Measurements from ENCODE around the gene ZNF184. TPM values are rescaled to one million over a fixed set of nuclear protein-coding genes. Genes with fewer than 3 reads are reported as not detected.

The ZNF184 gene
- total RNA-seq (10 to 100 TPM; 18.9 to 21.5 TPM), polyA plus RNA-seq (ENCODE audit: insufficient read length in 2 of 2) (10 to 100 TPM; 10.1 to 13.9 TPM)
- long read RNA-seq, donor 1, partial matches to known transcripts = 0 of 5 reads
- long read RNA-seq, donor 1, other reads (novel, unspliced or antisense) = 5 of 5 reads
- long read RNA-seq, donor 2 = 0 reads
- long read RNA-seq, donor 3 = 0 reads
- long read RNA-seq, donor 4, partial matches to known transcripts = 0 of 2 reads
- long read RNA-seq, donor 4, other reads (novel, unspliced or antisense) = 0 of 2 reads

DNA sequence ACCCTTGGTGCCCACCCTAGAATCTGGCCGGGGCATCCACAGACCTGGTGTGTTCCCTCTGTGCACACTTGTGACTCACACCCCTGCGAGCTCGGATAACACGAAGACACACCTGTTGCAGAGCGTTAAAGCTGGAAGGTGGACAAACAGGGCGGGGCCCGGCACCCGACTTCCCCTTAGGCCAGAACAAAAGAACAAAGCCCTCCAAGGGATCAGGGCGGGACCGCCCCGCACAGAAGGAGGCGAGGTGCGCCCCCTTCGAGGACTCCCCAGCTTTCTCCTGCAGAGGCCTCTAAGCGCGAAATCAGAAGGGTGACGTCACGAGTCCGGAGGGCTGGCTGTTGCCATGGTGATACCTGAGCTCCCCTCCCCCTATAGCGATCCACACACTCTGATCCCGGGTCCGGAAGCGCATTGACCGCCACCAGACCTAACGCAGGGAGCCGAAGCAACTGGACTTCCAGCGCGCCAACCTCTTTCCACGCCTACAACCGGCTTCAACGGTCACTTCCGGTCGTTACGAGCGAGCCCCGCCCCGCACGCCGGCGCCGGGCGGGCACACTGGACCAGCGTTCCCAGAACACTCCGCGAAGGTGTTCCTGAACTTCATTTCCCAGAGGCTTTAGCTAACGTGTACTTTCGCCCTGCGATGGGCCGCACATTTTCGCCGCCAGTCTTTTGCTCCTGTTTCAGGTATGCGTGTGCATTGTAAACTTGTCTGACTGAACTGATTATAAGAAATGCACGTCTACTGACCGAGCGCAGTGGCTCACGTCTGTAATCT lies at the start of gene ZNF184:
ZNF184 (minus strand) TSS at position 489 of the 784 bp plus-strand sequence. CDS start 811 bp downstream, outside the sequence.
- peak within 1 kb of the TSS; percentile 94 for H3K4me3 ChIP-seq (ENCODE audit: low read depth, low read length)
- peak; percentile 91 to 99 (median 94) for DNase-seq (ENCODE audit: low read depth in 4 of 6, low spot score in 6 of 6)
- H3K27ac ChIP-seq (ENCODE audit: low read depth, low read length) = peak within 1 kb of the TSS; percentile 92
- WGBS (ENCODE audit: insufficient coverage) = 0% methylated on average over 52 of the region's 56 CpGs
- no peaks in the 10 kb centered on the region for H3K27me3 ChIP-seq (ENCODE audit: control insufficient read depth, insufficient read depth, low read length)
- no peaks in the 10 kb centered on the region for H3K36me3 ChIP-seq (ENCODE audit: control insufficient read depth, insufficient read depth, low read length)
- no peaks in the 10 kb centered on the region for H3K9me3 ChIP-seq (ENCODE audit: control insufficient read depth, insufficient read depth, low read length)
- no peaks in the 10 kb centered on the region for H3K4me1 ChIP-seq (ENCODE audit: control insufficient read depth, insufficient read depth, low read length)

DNA sequence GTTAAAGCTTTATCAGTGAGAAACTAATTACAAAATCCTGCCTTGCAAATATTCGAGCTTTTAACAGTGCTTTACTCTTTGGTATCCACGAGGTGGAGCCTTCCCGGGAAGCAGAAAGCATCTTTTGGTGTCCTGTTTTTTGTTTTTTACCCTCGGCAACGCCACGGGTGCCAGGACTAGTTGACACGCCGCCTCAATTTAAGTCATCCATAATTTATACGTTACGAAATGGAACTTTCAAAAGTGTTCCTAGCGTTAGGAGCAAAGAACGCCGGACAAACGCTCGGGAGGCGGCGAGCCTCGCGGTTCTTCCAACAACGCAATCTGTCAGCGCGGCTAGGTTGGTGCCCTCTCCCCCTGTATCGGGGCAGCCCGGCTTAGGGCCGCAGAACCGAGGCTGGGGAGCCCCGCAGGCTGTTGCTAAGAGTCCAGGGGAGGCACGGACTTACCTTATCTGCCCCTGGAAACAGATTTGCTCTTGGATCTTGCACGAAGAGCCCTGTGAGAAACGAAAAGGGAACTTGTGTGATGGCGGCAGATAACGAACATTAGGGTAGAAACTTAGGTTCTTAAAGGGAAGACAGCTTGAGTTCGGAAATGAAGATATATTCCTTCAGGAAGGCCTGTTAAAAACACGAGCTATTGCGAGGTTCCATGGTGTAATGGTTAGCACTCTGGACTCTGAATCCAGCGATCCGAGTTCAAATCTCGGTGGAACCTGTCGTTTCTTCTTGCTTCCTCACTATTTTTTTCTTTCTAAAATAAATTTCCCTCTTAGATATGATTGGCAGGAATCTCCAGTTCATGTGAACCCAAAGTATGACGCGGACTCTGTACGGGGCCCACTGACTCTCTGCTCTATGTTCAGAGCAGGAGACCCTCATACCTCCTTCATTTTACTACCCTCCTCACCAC lies 46.2 kb upstream of the ZNF184 start:
- 2% methylated on average over 41 of the region's 42 CpGs for WGBS (ENCODE audit: insufficient coverage)
- DNase-seq (ENCODE audit: low read depth in 4 of 6, low spot score in 6 of 6) = peak; percentile 62 to 95 (median 76)
- peak overlapping the region; percentile 89 for H3K27ac ChIP-seq (ENCODE audit: low read depth, low read length)
- H3K4me1 ChIP-seq (ENCODE audit: control insufficient read depth, insufficient read depth, low read length) = peaks cover 3% of the 10 kb centered on the region
- no peaks in the 10 kb centered on the region for H3K9me3 ChIP-seq (ENCODE audit: control insufficient read depth, insufficient read depth, low read length)
- H3K27me3 ChIP-seq (ENCODE audit: control insufficient read depth, insufficient read depth, low read length) = peaks cover 20% of the 10 kb centered on the region
- H3K36me3 ChIP-seq (ENCODE audit: control insufficient read depth, insufficient read depth, low read length) = no peaks in the 10 kb centered on the region
- H3K4me3 ChIP-seq (ENCODE audit: low read depth, low read length) = peak overlapping the region; percentile 87

DNA sequence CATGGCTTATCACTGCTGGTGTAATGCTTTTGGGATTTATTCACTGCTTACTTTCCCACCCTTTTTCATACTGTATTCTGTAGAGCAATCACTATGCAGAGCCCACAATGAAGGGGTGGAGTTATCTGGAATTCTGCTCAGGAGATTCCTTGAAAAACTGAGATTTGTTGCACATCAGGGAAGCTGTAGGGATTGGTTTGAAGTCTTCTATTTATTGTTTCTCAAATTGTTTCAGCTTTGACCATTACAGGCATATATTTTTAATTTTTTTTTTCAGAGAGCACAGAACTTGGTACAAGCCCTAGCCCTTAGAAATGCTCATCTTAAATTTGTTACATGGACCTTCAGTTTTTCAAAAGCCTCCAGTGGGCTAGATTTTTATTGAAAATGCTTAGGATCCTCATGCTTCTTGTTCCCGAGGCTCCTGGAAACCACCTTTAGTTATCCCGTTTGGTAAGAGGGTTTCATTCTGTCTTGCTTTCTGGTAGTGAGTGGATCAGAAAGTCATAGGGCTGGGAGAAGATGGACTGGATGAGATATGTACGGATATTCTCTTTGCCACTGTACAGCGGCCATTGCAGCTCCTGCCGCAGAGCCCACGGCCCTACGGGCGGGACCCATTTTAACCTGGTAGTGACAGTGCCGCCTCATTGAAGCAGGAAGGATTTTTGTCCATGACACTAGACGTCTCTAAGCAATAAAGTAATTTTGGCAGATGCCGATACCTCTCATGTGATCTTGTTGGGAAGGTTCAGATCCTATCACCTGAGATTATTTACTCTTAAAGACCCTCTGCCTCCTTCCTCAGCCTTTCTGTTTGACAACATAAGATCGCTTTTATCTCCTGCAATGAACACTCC lies 45.3 kb upstream of the ZNF184 start:
- Histone ChIP-seq H3K9me3 (ENCODE audit: control insufficient read depth, insufficient read depth, low read length) (no peaks in the 10 kb centered on the region), H3K27me3 (ENCODE audit: control insufficient read depth, insufficient read depth, low read length) (peaks cover 30% of the 10 kb centered on the region), H3K36me3 (ENCODE audit: control insufficient read depth, insufficient read depth, low read length) (no peaks in the 10 kb centered on the region), H3K4me1 (ENCODE audit: control insufficient read depth, insufficient read depth, low read length) (peaks cover 3% of the 10 kb centered on the region), H3K4me3 (ENCODE audit: low read depth, low read length) (peak overlapping the region; percentile 87), H3K27ac (ENCODE audit: low read depth, low read length) (no peak overlapping the region)
- DNase-seq (ENCODE audit: low read depth in 4 of 6, low spot score in 6 of 6) = peak in 1 of 6 donors; percentile 50
- WGBS (ENCODE audit: insufficient coverage) = 46% methylated on average over 10 of the region's 12 CpGs

DNA sequence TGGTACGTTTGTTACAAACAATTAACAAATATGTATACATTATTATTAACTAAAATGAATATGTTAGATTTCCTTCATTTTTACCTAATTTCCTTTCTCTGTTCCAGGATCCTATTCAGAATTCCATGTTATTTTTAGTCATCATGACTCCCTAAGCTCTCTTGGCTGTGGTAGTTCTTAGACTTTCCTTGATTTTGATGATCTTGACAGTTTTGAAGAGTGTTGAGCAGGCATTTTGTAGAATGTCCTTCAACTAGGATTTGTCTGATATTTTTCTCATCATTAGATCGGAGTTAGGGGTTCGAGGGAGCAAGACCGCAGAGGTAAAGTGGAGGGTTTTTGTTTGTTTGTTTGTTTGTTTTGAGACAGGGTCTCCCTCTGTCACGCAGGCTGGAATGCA lies 44.3 kb upstream of the ZNF184 start:
- peaks cover 34% of the 10 kb centered on the region for H3K27me3 ChIP-seq (ENCODE audit: control insufficient read depth, insufficient read depth, low read length)
- no peak for DNase-seq (ENCODE audit: low read depth in 4 of 6, low spot score in 6 of 6)
- no peak overlapping the region for H3K4me3 ChIP-seq (ENCODE audit: low read depth, low read length)
- no peak overlapping the region for H3K27ac ChIP-seq (ENCODE audit: low read depth, low read length)
- H3K4me1 ChIP-seq (ENCODE audit: control insufficient read depth, insufficient read depth, low read length) = peaks cover 3% of the 10 kb centered on the region
- H3K36me3 ChIP-seq (ENCODE audit: control insufficient read depth, insufficient read depth, low read length) = no peaks in the 10 kb centered on the region
- 100% methylated on average over 2 of the region's 5 CpGs for WGBS (ENCODE audit: insufficient coverage)
- no peaks in the 10 kb centered on the region for H3K9me3 ChIP-seq (ENCODE audit: control insufficient read depth, insufficient read depth, low read length)

DNA sequence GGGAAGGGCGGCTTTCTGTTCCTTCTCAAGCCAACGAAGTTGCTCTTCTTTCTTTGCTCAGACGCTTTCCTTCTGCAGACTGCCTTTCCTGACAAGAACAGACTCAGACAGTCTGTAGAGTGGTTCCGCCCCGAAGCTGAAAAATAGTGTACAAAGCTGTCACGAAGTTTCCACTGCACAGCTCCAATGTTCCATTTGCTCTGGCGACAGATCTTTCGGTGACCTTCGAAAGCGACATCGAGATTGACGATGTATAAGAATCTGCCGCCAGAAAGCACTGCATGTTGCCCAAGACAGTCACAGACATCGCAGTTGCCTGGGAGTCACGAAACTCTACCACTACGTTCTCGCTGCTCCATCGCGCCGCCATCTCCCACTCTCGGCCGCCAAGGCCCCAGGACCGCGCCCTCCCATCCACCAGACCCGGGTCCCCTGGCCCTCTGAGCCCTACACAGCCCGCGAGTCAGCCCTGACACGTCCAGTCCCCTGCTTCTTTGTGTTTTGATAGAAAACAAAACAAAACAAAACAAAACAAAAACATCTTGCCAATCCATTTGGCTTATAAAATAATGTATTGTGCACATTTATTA lies 42.1 kb upstream of the ZNF184 start:
- H3K27ac ChIP-seq (ENCODE audit: low read depth, low read length) = no peak overlapping the region
- peaks cover 43% of the 10 kb centered on the region for H3K27me3 ChIP-seq (ENCODE audit: control insufficient read depth, insufficient read depth, low read length)
- H3K4me3 ChIP-seq (ENCODE audit: low read depth, low read length) = no peak overlapping the region
- H3K4me1 ChIP-seq (ENCODE audit: control insufficient read depth, insufficient read depth, low read length) = peaks cover 3% of the 10 kb centered on the region
- H3K9me3 ChIP-seq (ENCODE audit: control insufficient read depth, insufficient read depth, low read length) = no peaks in the 10 kb centered on the region
- no peaks in the 10 kb centered on the region for H3K36me3 ChIP-seq (ENCODE audit: control insufficient read depth, insufficient read depth, low read length)
- peak in 2 of 6 donors; percentile 6 to 14 for DNase-seq (ENCODE audit: low read depth in 4 of 6, low spot score in 6 of 6)
- 22% methylated on average over 25 of the region's 28 CpGs for WGBS (ENCODE audit: insufficient coverage)

DNA sequence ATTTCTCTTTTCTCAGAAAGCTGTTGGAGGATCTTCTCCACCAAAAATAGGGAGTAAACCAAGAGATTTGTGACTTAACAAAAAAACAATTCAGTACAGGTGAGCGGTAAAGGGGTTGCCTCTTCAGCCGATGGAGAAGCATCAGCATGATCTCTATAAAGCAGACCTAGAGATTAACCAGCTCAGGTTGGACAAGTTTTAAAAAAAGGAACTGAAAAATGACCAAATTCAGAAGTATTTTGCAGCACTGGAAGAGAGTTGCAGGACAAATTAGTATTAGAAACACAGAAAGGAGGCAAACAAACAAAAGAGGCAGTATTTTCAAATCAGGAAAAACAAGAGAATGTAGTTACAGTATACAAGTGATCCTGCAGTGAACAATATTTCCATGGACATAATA lies 39.6 kb upstream of the ZNF184 start:
- Histone ChIP-seq H3K4me1 (ENCODE audit: control insufficient read depth, insufficient read depth, low read length) (no peaks in the 10 kb centered on the region), H3K27ac (ENCODE audit: low read depth, low read length) (no peak overlapping the region), H3K4me3 (ENCODE audit: low read depth, low read length) (no peak overlapping the region), H3K27me3 (ENCODE audit: control insufficient read depth, insufficient read depth, low read length) (peaks cover 43% of the 10 kb centered on the region), H3K36me3 (ENCODE audit: control insufficient read depth, insufficient read depth, low read length) (no peaks in the 10 kb centered on the region), H3K9me3 (ENCODE audit: control insufficient read depth, insufficient read depth, low read length) (no peaks in the 10 kb centered on the region)
- 100% methylated on average over 1 of the region's 2 CpGs for WGBS (ENCODE audit: insufficient coverage)
- DNase-seq (ENCODE audit: low read depth in 4 of 6, low spot score in 6 of 6) = no peak

DNA sequence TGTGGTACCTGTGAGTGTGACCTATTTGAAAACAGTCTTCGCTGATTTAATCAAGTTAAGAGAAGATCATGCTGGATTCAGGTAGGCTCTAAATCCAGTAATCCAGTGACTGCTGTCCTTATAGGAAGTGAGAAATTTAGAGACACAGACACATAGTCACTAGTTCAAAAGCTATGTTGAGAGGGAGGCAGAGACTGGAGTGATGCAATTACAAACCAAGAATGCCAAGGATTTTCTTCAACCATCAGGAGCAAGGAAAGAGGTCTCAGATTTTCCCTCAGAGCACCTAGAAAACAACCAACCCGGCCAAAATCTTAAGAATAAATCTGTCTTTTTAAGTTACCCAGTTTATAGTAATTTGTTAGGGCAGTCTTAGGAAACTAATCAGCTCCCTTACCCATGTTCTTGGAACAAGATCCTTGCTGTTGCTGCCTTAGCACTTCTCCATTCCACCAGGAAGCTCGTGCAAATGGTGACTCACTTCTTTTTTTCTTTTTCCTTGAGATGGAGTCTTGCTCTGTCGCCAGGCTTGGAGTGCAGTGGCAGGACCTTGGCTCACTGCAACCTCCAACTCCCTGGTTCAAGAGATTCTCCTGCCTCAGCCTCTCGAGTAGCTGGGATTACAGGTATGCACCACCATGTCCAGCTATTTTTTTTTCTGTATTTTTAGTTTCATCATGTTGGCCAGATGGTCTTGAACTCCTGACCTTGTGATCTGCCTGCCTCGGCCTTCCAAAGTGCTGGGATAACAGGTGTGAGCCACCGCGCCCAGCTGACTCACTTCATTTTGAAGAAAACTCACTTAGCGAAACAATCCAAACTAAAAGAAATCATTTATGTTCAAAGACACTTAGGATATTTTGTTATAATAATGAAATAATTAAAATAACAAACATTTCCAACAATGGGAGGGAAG lies 34.4 kb upstream of the ZNF184 start:
- peaks cover 39% of the 10 kb centered on the region for H3K27me3 ChIP-seq (ENCODE audit: control insufficient read depth, insufficient read depth, low read length)
- DNase-seq (ENCODE audit: low read depth in 4 of 6, low spot score in 6 of 6) = no peak
- H3K4me3 ChIP-seq (ENCODE audit: low read depth, low read length) = no peak overlapping the region
- H3K4me1 ChIP-seq (ENCODE audit: control insufficient read depth, insufficient read depth, low read length) = peaks cover 7% of the 10 kb centered on the region
- H3K27ac ChIP-seq (ENCODE audit: low read depth, low read length) = no peak overlapping the region
- no peaks in the 10 kb centered on the region for H3K9me3 ChIP-seq (ENCODE audit: control insufficient read depth, insufficient read depth, low read length)
- WGBS (ENCODE audit: insufficient coverage) = 75% methylated on average over 4 of the region's 9 CpGs
- no peaks in the 10 kb centered on the region for H3K36me3 ChIP-seq (ENCODE audit: control insufficient read depth, insufficient read depth, low read length)
